Activated effector memory CD4-positive, alpha-beta T cell treated with anti-CD3 and anti-CD28 coated beads, Interleukin-2, amount 50 U/mL, for 16 hours (primary cell): ENCODE data around the gene RIMBP3B.
"Not testable (repeated sequence)": the region's sequence is repeated elsewhere in the genome, so short reads cannot be mapped to it uniquely, and the experiment has no call there.

Experiments
- DNase-seq: peaks from one replicate; pipeline ENCODE4 v3.0.0-alpha.2; 2020

Gene RIMBP3B

DNA sequence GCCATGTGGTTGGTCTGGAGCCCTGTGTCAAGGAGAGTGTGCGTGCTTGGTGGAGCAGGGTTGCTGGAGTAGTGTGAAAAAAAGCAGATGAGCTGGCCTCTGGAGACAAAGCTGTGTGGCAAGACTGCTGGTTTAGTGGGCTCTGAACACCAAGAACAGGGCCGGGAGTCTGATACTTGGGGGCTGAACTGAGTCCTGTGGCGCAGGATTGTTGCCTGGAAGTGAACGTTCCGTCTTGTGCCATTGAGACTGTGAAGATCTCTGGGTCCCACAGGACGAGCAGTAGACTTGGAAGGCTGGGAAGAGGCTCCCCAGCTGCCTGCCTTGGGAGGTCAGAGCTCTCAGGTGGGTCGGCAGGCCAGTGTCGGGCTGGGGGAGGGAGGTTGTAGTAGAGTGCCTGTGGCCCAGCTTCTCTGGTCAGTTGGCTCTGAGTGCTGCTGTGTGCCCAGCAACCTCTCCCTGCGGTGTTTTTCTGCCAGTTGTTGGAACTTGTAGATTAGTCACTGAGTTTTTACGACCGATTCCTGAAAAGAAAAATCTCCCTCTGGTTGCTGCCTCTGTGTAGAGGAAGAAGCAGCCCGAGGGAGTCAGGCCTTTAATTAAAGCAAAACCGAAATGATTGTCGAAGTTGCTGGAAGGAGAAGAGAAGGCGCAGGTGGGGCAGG, 35.6 kb downstream of the RIMBP3B start:
- DNase-seq = peak; percentile 58

DNA sequence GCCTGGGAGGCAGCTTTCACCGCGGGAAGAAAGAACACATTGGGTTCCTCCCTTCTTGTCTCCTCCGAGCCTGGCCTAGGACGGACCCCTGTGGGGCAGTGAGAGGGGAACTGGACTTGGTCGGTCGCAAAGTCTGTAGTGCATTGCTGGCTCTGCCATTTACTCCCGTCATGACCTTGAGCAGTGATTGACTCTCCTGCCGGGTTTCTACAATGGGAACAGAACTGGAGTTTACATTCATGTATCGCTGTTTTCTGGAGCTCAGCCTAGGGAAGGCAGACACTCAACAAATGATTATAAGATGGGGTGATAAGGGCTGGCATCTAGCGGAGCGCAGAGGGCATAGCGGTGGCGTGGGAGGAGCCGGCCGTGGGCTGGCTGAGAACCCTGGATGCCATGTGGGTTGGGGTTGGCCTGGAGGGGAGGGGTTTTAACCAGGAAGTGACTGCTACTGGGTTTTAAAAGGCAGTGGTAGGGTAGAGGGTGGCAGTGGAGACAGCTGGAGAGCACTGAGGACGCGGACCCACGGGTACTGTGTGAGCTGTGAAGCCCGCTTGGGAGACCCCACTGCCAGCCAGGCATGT, 36.7 kb downstream of the RIMBP3B start:
- DNase-seq = peak; percentile 57

DNA sequence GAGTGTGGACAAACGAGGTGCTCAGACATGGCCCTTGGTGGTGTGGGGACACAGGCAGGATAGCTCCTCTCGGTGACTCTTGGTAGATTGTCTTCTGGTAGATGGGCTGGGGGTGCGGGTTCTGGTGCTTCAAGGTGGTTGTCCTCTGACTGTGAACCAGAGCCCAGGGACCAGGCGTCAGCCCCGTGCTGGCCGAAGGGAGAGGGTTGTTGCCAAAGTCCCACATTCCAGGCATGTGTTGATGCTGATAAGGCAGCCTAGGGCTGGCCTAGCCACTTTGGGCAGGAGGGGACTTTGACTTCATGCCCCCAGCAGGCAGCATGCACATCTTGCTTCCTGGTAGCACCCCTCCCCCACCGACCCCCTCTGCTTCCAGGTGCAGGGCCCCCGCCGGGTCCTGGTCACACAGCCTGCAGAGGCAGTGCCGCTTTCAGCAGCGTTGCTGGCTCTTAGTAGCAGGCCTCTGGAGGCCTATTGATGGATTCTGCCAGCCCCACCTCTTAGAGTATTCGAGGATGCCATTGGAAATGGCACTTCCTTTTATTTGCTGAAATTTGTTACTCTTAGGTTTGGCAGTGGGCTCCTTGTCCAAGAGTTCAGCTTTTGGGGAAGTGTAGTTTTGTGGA, 40.6 kb downstream of the RIMBP3B start:
- not testable (repeated sequence) for DNase-seq

DNA sequence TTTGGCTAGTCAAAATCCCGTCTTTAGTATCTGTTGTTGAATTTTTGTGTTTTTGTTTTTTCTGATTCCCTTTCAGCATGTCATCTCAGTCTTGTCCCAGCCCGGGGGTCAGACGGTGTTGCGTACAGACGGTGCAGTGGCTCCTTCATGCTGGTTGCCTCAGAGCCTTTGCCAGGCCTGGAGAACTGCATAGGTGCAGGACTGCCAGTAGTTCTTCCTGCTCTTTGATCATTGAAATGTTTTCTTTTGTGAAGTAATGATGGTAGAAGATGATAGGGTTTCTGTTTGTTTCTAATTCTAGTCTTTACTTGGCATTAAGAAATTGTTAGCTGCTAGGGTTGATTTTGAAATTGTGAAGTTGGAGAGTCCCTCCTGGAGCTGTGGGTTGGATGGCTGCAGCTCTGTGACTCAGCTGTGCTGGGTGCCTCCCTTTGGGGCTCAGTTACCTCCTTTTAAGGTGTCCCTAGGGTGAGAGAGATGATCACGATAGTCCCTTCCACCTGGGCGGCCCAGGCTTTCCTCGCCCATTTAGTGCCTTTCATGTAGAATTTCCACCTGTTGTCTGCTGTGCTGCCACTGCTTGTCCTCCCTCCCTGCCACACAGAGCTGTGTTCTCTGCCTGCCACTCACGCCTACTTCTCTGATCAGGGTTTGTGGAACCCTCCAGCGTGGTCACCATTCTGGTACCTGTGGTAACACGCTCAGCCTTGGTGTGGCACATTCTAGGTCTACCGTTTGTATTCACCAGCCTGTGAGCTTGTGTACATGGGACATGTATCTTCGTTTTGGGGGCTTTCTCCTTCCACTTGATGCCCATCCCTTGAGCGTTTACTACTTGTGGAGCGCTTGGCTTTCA, 51.1 kb downstream of the RIMBP3B start:
- not testable (repeated sequence) for DNase-seq

DNA sequence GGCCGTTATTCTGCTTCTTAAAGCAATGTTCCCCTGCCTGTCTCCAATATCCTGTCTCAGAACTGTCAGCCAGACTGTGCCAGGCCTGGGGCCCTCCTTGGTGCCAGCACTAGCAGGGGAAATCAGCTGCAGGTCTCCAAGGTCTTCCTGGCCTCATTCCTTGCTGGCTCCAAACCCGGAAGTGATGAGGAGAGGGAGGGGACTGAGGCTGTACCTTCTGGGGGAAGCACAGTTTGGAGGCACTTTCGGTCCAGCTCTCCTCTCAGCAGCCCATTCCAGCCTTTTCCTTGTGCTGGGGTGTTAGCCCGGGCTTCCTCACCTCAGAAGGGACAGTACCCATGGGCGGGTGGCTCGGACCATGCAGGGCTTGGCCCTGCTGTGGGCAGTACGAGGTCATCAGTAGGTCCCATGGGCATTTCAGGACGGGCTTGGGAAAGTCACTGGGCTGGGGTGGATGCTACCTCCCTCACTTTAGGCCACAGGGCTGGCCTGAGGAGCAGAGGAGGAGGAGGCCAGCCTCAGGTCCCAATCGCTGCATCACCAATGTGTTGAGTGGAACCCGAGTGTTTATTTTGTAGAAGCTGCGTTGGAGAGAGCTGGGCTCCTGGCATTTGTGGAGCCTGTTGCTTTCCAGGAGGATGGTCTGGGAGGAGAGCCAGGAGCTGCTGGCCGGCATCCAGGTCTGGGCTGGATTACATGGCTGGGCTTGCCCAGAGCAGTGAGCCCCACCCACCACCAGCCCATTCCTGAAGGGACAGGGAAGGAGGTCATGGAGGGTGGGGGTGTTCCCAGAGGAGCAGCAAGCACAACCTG, 52.7 kb downstream of the RIMBP3B start:
- DNase-seq = peak; percentile 12

DNA sequence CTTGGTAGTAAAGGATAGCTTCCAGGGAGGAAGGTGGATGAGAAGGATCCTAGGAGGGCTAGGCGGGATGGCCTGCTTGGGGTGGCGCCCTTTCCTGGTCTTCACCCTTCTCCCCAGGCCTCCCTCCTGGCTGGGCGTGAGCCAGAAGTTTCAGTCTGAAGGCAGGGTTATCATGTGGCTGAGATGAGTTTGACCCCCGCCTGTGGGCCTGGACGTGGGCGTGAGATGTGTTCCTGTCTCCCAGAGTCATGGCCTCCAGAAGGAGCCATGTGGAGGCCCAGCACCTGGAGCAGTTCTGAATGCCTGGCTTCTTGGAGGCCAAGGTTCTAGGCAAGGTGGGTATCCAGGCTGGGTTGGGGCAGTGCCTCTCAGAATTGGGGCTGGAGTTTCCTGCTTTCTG, 54.5 kb downstream of the RIMBP3B start:
- DNase-seq = peak; percentile 6
